Nephron progenitor cell (in vitro differentiated cells): ENCODE measurements around the gene CPT1B.
"Not testable (repeated sequence)": the region's sequence is repeated elsewhere in the genome, so short reads cannot be mapped to it uniquely, and the experiment has no call there.

Experiments
- DNase-seq: peaks from one replicate; pipeline ENCODE4 v3.0.0; 2021
- H3K27ac Mint-ChIP-seq: 2 replicates; pipeline ENCODE4 v1.8.0; 2021; ENCODE audit warnings: mild to moderate bottlenecking, moderate library complexity, mixed read lengths
- H3K27me3 Mint-ChIP-seq: 2 replicates; pipeline ENCODE4 v1.8.0; 2021; ENCODE audit warnings: mild to moderate bottlenecking, low read depth, mixed read lengths; ENCODE audit not compliant: poor library complexity
- H3K36me3 Mint-ChIP-seq: 2 replicates; pipeline ENCODE4 v1.8.0; 2021; ENCODE audit warnings: low read depth, mixed read lengths
- H3K4me1 Mint-ChIP-seq: 2 replicates; pipeline ENCODE4 v1.8.0; 2021; ENCODE audit warnings: mixed read lengths
- H3K4me3 Mint-ChIP-seq: 2 replicates; pipeline ENCODE4 v1.8.0; 2021; ENCODE audit warnings: mild to moderate bottlenecking, moderate library complexity, mixed read lengths
- H3K9me3 Mint-ChIP-seq: 2 replicates; pipeline ENCODE4 v1.8.0; 2021; ENCODE audit warnings: mild to moderate bottlenecking, moderate library complexity, mixed read lengths
- CTCF ChIP-seq: fragments of 200-600 bp; sonication (generic); IDR thresholded peaks from 2 replicates; pipeline ENCODE4 v1.5.0; 2021; ENCODE audit warnings: antibody characterized with exemption

The CPT1B gene

GRCh38 chr22:50620593-50621355, 42.5 kb upstream of the CPT1B start:
- H3K4me3 Mint-ChIP-seq, result peak overlapping the region; percentile 66
- H3K9me3 Mint-ChIP-seq, result no peaks in the 10 kb centered on the region
- no peak overlapping the region for H3K27ac Mint-ChIP-seq
- DNase-seq, result peak; percentile 87
- TF ChIP-seq CTCF, result peak; percentile 81
- peaks cover 40% of the 10 kb centered on the region for H3K4me1 Mint-ChIP-seq
- no peaks in the 10 kb centered on the region for H3K36me3 Mint-ChIP-seq
- H3K27me3 Mint-ChIP-seq, result peaks cover 5% of the 10 kb centered on the region

GRCh38 chr22:50614296-50614695, 36.1 kb upstream of the CPT1B start:
- H3K4me3 Mint-ChIP-seq, H3K36me3 Mint-ChIP-seq, H3K27ac Mint-ChIP-seq, DNase-seq, H3K9me3 Mint-ChIP-seq: not testable (repeated sequence)
- peaks cover 12% of the 10 kb centered on the region for H3K4me1 Mint-ChIP-seq
- peaks cover 15% of the 10 kb centered on the region for H3K27me3 Mint-ChIP-seq

- no peak for TF ChIP-seq CTCF
- H3K36me3 Mint-ChIP-seq, result no peaks in the 10 kb centered on the region
- H3K4me1 Mint-ChIP-seq, result peaks cover 16% of the 10 kb centered on the region
- no peak overlapping the region for H3K4me3 Mint-ChIP-seq
- no peak overlapping the region for H3K27ac Mint-ChIP-seq
- H3K9me3 Mint-ChIP-seq, result no peaks in the 10 kb centered on the region
- DNase-seq, result no peak
- H3K27me3 Mint-ChIP-seq, result peaks cover 15% of the 10 kb centered on the region
Observed at GRCh38 chr22:50613291-50613981, 35.2 kb upstream of the CPT1B start.

- Mint-ChIP-seq H3K27me3 (peaks cover 13% of the 10 kb centered on the region), H3K4me1 (peaks cover 20% of the 10 kb centered on the region), H3K36me3 (no peaks in the 10 kb centered on the region), H3K27ac (no peak overlapping the region), H3K4me3 (no peak overlapping the region), H3K9me3 (no peaks in the 10 kb centered on the region)
- no peak for DNase-seq
- no peak for TF ChIP-seq CTCF
Observed at GRCh38 chr22:50612528-50613221, 34.4 kb upstream of the CPT1B start.

GRCh38 chr22:50612168-50612527, 33.9 kb upstream of the CPT1B start:
- Mint-ChIP-seq H3K36me3 (no peaks in the 10 kb centered on the region), H3K4me3 (no peak overlapping the region), H3K4me1 (peaks cover 24% of the 10 kb centered on the region), H3K9me3 (no peaks in the 10 kb centered on the region), H3K27me3 (peaks cover 12% of the 10 kb centered on the region), H3K27ac (no peak overlapping the region)
- no peak for DNase-seq
- no peak for TF ChIP-seq CTCF

GRCh38 chr22:50611341-50612060, 33.3 kb upstream of the CPT1B start:
- DNase-seq, result no peak
- Mint-ChIP-seq H3K4me1 (peaks cover 24% of the 10 kb centered on the region), H3K4me3 (no peak overlapping the region), H3K9me3 (no peaks in the 10 kb centered on the region), H3K27me3 (peaks cover 10% of the 10 kb centered on the region), H3K27ac (no peak overlapping the region), H3K36me3 (no peaks in the 10 kb centered on the region)
- no peak for TF ChIP-seq CTCF
